Endothelial cell of umbilical vein (primary cell): ENCODE measurements around the gene SURF1. TPM values are rescaled to one million over a fixed set of nuclear protein-coding genes. Genes with fewer than 3 reads are reported as not detected.

Experiments
- BruUV-seq: library from RNA; stranded (reverse); fragments of 400-500 nt; replicated peaks from 2 replicates; lab custom pipeline; 2021; lab: Mats Ljungman, UMichigan
- CTCF ChIA-PET: fragments of 300-600, 350-600 bp; sonication (Branson Sonifier 250); formaldehyde crosslinking; loops from one replicate; lab custom pipeline; 2021; ENCODE audit warnings: antibody characterized with exemption, inconsistent platforms; lab: Charles Lee
- POLR2A ChIA-PET: fragments of 300-600, 350-600 bp; sonication (Branson Sonifier 250); formaldehyde crosslinking; loops from one replicate; lab custom pipeline; 2021; ENCODE audit warnings: antibody characterized with exemption, inconsistent platforms; lab: Charles Lee
- DNase-seq: peaks from one replicate; pipeline ENCODE4 v3.0.0-alpha.2; 2011; ENCODE audit warnings: low read depth, low spot score
- FAIRE-seq: peaks from 2 replicates; lab custom pipeline; 2011; peaks lifted over from hg19 to GRCh38; lab: Jason Lieb, UNC
- H2AFZ ChIP-seq: 2 replicates; pipeline ENCODE4 v1.6.0; 2012; ENCODE audit warnings: low read depth, low read length, control low read depth, inconsistent platforms
- H3K27ac ChIP-seq: 2 replicates; pipeline ENCODE4 v1.5.1; 2011; ENCODE audit warnings: low read depth, mild to moderate bottlenecking, control low read depth, low read length, moderate library complexity; ENCODE audit not compliant: insufficient read depth
- H3K27me3 ChIP-seq, 2 experiments: 2 replicates each; pipeline versions ENCODE4 v1.6.0 to v1.6.1; 2011; ENCODE audit warnings: low read length in 2 of 2, mixed read lengths in 1 of 2; ENCODE audit not compliant: control insufficient read depth in 2 of 2, insufficient read depth in 2 of 2
- H3K36me3 ChIP-seq, 2 experiments: 2 replicates in 1 of 2; 3 replicates in 1 of 2; pipeline ENCODE4 v1.5.1; 2011; ENCODE audit warnings: low read length in 2 of 2, mild to moderate bottlenecking in 1 of 2, moderate library complexity in 1 of 2; ENCODE audit not compliant: control insufficient read depth in 2 of 2, insufficient read depth in 2 of 2; ENCODE audit errors: extremely low read depth in 1 of 2
- H3K4me1 ChIP-seq: 3 replicates; pipeline ENCODE4 v1.5.1; 2011; ENCODE audit warnings: mild to moderate bottlenecking, low read length; ENCODE audit not compliant: control insufficient read depth, insufficient read depth; ENCODE audit errors: extremely low read depth
- H3K4me2 ChIP-seq: 2 replicates; pipeline ENCODE4 v1.6.1; 2011; ENCODE audit warnings: low read length, control low read depth, mixed read lengths; ENCODE audit not compliant: insufficient read depth
- H3K4me3 ChIP-seq, 3 experiments: fragments of 200-600 bp in 1 of 3; sonication (generic), shearing (Covaris generic) in 1 of 3; replicated peaks in 1 of 3; 2 replicates each; pipeline ENCODE4 v1.5.1; 2011 to 2016; ENCODE audit warnings: control low read depth in 3 of 3, low read length in 3 of 3, mild to moderate bottlenecking in 2 of 3, inconsistent platforms in 1 of 3, low read depth in 1 of 3, moderate library complexity in 1 of 3; ENCODE audit not compliant: insufficient read depth in 1 of 3
- H3K79me2 ChIP-seq: 2 replicates; pipeline ENCODE4 v1.6.0; 2012; ENCODE audit warnings: low read length, inconsistent platforms; ENCODE audit not compliant: control insufficient read depth, insufficient read depth
- H3K9ac ChIP-seq: replicated peaks from 2 replicates; pipeline ENCODE3; 2011; ENCODE audit warnings: low read length, control low read depth; ENCODE audit not compliant: insufficient read depth; ENCODE audit errors: extremely low read depth
- H3K9me1 ChIP-seq: replicated peaks from 3 replicates; pipeline ENCODE4 v1.6.0; 2011; ENCODE audit warnings: mild to moderate bottlenecking, low read length; ENCODE audit not compliant: control insufficient read depth, insufficient read depth; ENCODE audit errors: extremely low read depth
- H3K9me3 ChIP-seq: replicated peaks from 2 replicates; pipeline ENCODE4 v1.5.1; 2012; ENCODE audit warnings: low read length, inconsistent platforms; ENCODE audit not compliant: control insufficient read depth, insufficient read depth
- H4K20me1 ChIP-seq: replicated peaks from 2 replicates; pipeline ENCODE3; 2011; ENCODE audit warnings: mild to moderate bottlenecking, low read length; ENCODE audit not compliant: control insufficient read depth, insufficient read depth; ENCODE audit errors: extremely low read depth
- EZH2 ChIP-seq: IDR thresholded peaks from 2 replicates; pipeline ENCODE4 v1.6.1; 2012; ENCODE audit warnings: borderline replicate concordance, low read depth, mild to moderate bottlenecking, moderate library complexity, low read length, inconsistent platforms; ENCODE audit not compliant: severe bottlenecking
- FOS ChIP-seq: IDR thresholded peaks from 2 replicates; pipeline ENCODE4 v1.6.1; 2011; ENCODE audit warnings: mild to moderate bottlenecking, low read length, moderate library complexity, borderline replicate concordance; ENCODE audit not compliant: insufficient read depth
- GATA2 ChIP-seq: IDR thresholded peaks from 2 replicates; pipeline ENCODE4 v1.7.0; 2011; ENCODE audit warnings: low read depth, mild to moderate bottlenecking, moderate library complexity, mixed read lengths, low read length; ENCODE audit not compliant: insufficient read length, insufficient read depth
- JUN ChIP-seq: IDR thresholded peaks from 2 replicates; pipeline ENCODE4 v1.6.1; 2011; ENCODE audit warnings: borderline replicate concordance, low read depth; ENCODE audit not compliant: insufficient read length, insufficient read depth
- MYC ChIP-seq: IDR thresholded peaks from one replicate; pipeline ENCODE4 v1.6.1; 2011; ENCODE audit warnings: mild to moderate bottlenecking, low read depth, low read length
- POLR2A ChIP-seq: IDR thresholded peaks from 2 replicates; pipeline ENCODE4 v1.6.1; 2012; ENCODE audit warnings: low read depth, mild to moderate bottlenecking, control low read depth, low read length
- POLR2AphosphoS5 ChIP-seq: IDR thresholded peaks from 2 replicates; pipeline ENCODE4 v1.6.1; 2012; ENCODE audit warnings: low read depth, mild to moderate bottlenecking, control low read depth, low read length, moderate library complexity; ENCODE audit not compliant: insufficient read depth
- dilution Hi-C: fragments of 300-500 bp; cut with MboI; formaldehyde crosslinking; loops from one replicate; pipeline ENCODE4 v1.15.0; 2019; ENCODE audit warnings: low sequenced_read_pairs; ENCODE audit not compliant: extremely low pct_ligation_motif_present
- intact Hi-C: fragments of 100-400 bp; cut with micrococcal nuclease; formaldehyde crosslinking; loops from one replicate; pipeline ENCODE4 v1.10.0; 2022
- polyA plus RNA-seq, 4 experiments: library from polyadenylated mRNA; depleted of rRNA in 3 of 4; stranded (reverse) in 3 of 4; unstranded in 1 of 4; fragments of >200 nt; gene quantifications; 2 replicates each; pipeline versions ENCODE4 v1.2.1 to v1.2.3, GENCODE V29; 2011 to 2012; ENCODE audit warnings: missing spikeins in 1 of 4
- total RNA-seq: library from RNA; stranded (reverse); gene quantifications from 2 replicates; pipeline ENCODE4 v1.2.3, GENCODE V29; 2021
- TF ChIP-seq, protein P1 (sequence below), 2 donors: IDR thresholded peaks; 1 replicate in 1 of 2; 2 replicates in 1 of 2; pipeline ENCODE4 v1.5.1; 2011; ENCODE audit warnings: low read length in 2 of 2, mild to moderate bottlenecking in 2 of 2, moderate library complexity in 2 of 2, control low read depth in 1 of 2, inconsistent platforms in 1 of 2, low read depth in 1 of 2; ENCODE audit not compliant: insufficient read depth in 1 of 2; ENCODE audit errors: extremely low read depth in 1 of 2
- TF ChIP-seq, protein P2 (sequence below): IDR thresholded peaks from 2 replicates; pipeline ENCODE4 v1.6.1; 2011; ENCODE audit not compliant: insufficient read depth, insufficient read length

SURF1 gene
- total and polyA plus RNA-seq, 2 donors (not counting 3 experiments of a cell fraction or from before 2014, with no cell fraction given) = 22.8 to 27.1 TPM

DNA sequence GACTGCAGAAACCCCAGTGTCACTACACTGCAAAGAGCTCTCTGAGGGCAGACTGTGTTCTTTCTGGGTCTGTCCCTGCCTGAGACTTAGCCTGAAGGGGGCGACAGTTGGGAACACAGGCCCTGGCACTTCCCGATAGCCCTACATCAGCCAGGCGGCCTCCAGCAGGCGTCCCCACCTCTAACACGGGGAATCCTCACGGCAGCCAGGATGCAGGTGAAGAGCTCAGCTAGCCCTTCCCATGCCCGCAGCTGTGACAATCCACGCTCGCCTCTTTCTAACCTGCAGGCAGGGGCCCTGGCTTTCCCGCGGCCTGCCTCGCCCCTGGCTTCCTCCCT, 14.2 kb downstream of the SURF1 start:
- H3K4me1 ChIP-seq = no peaks in the 10 kb centered on the region
- intact Hi-C loops = loop anchor here (1.0 kb wide), 1 partner anchor 65 kb away; no protein-coding TSS in a partner anchor
- H3K27ac ChIP-seq = no peak overlapping the region
- no peaks in the 10 kb centered on the region for H3K9me3 ChIP-seq
- ChIA-PET POLR2A (interaction anchor here (1.2 kb wide), 1 partner anchor 11 kb away, joined by 3 read pairs; no protein-coding TSS in a partner anchor), CTCF (interaction anchor here (1.0 to 2.2 kb wide), 4 partner anchors 11 to 156 kb away, joined by 3 to 12 read pairs (median 6); partner anchors contain the start of gene SURF1)
- no peaks in the 10 kb centered on the region for H3K27me3 ChIP-seq
- no peak overlapping the region for H3K4me3 ChIP-seq
- peaks cover 13% of the 10 kb centered on the region for H3K79me2 ChIP-seq
- H3K36me3 ChIP-seq = peaks cover 5 to 45% of the 10 kb centered on the region in 2 experiments
- no peaks in the 10 kb centered on the region for H4K20me1 ChIP-seq
- no peak overlapping the region for H3K4me2 ChIP-seq
- DNase-seq (no peak), FAIRE-seq (no peak)
- BruUV-seq = no TSS peak
- TF ChIP-seq MYC = no peak
- TF ChIP-seq, protein P1, sequence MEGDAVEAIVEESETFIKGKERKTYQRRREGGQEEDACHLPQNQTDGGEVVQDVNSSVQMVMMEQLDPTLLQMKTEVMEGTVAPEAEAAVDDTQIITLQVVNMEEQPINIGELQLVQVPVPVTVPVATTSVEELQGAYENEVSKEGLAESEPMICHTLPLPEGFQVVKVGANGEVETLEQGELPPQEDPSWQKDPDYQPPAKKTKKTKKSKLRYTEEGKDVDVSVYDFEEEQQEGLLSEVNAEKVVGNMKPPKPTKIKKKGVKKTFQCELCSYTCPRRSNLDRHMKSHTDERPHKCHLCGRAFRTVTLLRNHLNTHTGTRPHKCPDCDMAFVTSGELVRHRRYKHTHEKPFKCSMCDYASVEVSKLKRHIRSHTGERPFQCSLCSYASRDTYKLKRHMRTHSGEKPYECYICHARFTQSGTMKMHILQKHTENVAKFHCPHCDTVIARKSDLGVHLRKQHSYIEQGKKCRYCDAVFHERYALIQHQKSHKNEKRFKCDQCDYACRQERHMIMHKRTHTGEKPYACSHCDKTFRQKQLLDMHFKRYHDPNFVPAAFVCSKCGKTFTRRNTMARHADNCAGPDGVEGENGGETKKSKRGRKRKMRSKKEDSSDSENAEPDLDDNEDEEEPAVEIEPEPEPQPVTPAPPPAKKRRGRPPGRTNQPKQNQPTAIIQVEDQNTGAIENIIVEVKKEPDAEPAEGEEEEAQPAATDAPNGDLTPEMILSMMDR (IDR thresholded peaks at IDR 0.05; ENCODE audit: extremely low read depth in 1 of 2, insufficient read depth in 1 of 2, low read depth in 1 of 2, low read length in 2 of 2) = peak; percentile 9 to 29
- H2AFZ ChIP-seq = no peak overlapping the region
- no peaks in the 10 kb centered on the region for H3K9me1 ChIP-seq
- dilution Hi-C loops = no loop called here
- H3K9ac ChIP-seq = no peak overlapping the region

DNA sequence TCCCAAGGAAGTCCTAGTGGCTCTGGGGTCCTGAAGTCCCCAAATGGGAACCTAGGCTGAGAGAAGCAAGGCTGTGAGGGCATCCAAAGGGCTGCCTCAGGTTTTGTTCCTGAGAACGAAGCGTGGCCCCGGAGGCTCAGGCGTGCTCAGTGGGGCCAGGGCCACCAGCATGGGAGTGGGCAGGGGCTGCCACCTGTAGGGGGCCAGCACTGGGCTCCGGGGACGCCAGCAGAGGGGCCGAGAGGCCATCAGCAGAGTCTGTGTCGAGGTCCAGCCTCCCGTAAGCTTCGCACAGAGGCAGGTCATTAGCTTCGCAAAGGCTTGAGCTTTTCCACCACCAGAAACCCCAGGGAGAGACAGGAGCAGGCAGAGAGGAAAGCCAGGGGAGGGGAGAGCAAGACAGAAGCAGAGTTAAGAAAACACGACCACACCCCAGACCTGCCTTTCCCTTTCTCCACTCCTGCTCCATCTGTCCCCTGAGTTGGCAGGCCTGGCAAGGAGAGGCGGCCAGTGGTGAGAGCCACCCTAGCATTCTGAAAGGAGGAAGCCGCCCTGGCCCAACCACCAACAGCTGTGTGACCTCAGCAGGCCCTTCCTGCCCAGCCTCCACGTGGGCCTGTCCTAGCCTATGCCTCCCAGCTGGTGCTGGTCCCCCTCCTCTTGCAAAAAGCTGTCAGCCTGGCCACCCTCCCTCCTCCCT, 14.8 kb downstream of the SURF1 start:
- dilution Hi-C loops = no loop called here
- no peaks in the 10 kb centered on the region for H4K20me1 ChIP-seq
- ChIA-PET POLR2A (interaction anchor here (1.2 kb wide), 1 partner anchor 11 kb away, joined by 3 read pairs; no protein-coding TSS in a partner anchor), CTCF (interaction anchor here (1.0 to 2.2 kb wide), 4 partner anchors 11 to 155 kb away, joined by 3 to 12 read pairs (median 6); partner anchors contain the start of gene SURF1)
- H3K4me1 ChIP-seq = peaks cover under 1% of the 10 kb centered on the region
- no peak overlapping the region for H2AFZ ChIP-seq
- peaks cover 7% of the 10 kb centered on the region for H3K79me2 ChIP-seq
- no peak overlapping the region for H3K27ac ChIP-seq
- DNase-seq (no peak), FAIRE-seq (no peak)
- BruUV-seq = no TSS peak
- TF ChIP-seq EZH2 (no peak), GATA2 (no peak), POLR2A (no peak), MYC (no peak), FOS (no peak), JUN (no peak), POLR2AphosphoS5 (no peak)
- TF ChIP-seq, protein P2, sequence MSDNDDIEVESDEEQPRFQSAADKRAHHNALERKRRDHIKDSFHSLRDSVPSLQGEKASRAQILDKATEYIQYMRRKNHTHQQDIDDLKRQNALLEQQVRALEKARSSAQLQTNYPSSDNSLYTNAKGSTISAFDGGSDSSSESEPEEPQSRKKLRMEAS = no peak
- TF ChIP-seq, protein P1 (IDR thresholded peaks at IDR 0.05; ENCODE audit: extremely low read depth in 1 of 2, insufficient read depth in 1 of 2, low read depth in 1 of 2, low read length in 2 of 2) = no peak
- no peaks in the 10 kb centered on the region for H3K27me3 ChIP-seq
- no peak overlapping the region for H3K9ac ChIP-seq
- H3K36me3 ChIP-seq = peaks cover 5 to 45% of the 10 kb centered on the region in 2 experiments
- no peaks in the 10 kb centered on the region for H3K9me1 ChIP-seq
- H3K4me2 ChIP-seq = no peak overlapping the region
- H3K9me3 ChIP-seq = no peaks in the 10 kb centered on the region
- H3K4me3 ChIP-seq = no peak overlapping the region
- intact Hi-C loops = loop anchor here (1.0 kb wide), 1 partner anchor 66 kb away; no protein-coding TSS in a partner anchor
